ENCODE data around the gene TTC28.

The TTC28 gene

GRCh38 chr22:28053896-28054818 lies 625.5 kb downstream of the TTC28 start:
- no peak for DNase-seq (ENCODE audit: low read depth, low spot score)

- no peak for DNase-seq (ENCODE audit: low read depth, low spot score)
These were observed 626.8 kb downstream of the TTC28 start for GRCh38 chr22:28052825-28053269.

GRCh38 chr22:28051787-28052356 lies 627.8 kb downstream of the TTC28 start:
- DNase-seq (ENCODE audit: low read depth, low spot score) = peak; percentile 85

- no peak for DNase-seq (ENCODE audit: low read depth, low spot score)
These were observed 628.4 kb downstream of the TTC28 start for GRCh38 chr22:28051091-28051786.

- no peak for DNase-seq (ENCODE audit: low read depth, low spot score)
These were observed 631.1 kb downstream of the TTC28 start for GRCh38 chr22:28048529-28048928.

GRCh38 chr22:28047740-28048139 lies 631.9 kb downstream of the TTC28 start:
- no peak for DNase-seq (ENCODE audit: low read depth, low spot score)

- DNase-seq (ENCODE audit: low read depth, low spot score) = no peak
These were observed 633.5 kb downstream of the TTC28 start for GRCh38 chr22:28046100-28046499.

GRCh38 chr22:28044546-28045173 lies 635.0 kb downstream of the TTC28 start:
- no peak for DNase-seq (ENCODE audit: low read depth, low spot score)

GRCh38 chr22:28043266-28043665 lies 636.4 kb downstream of the TTC28 start:
- no peak for DNase-seq (ENCODE audit: low read depth, low spot score)

- DNase-seq (ENCODE audit: low read depth, low spot score) = peak; percentile 68
These were observed 644.8 kb downstream of the TTC28 start for GRCh38 chr22:28034760-28035401.

- no peak for DNase-seq (ENCODE audit: low read depth, low spot score)
These were observed 645.4 kb downstream of the TTC28 start for GRCh38 chr22:28034145-28034759.

GRCh38 chr22:28032861-28033260 lies 646.8 kb downstream of the TTC28 start:
- no peak for DNase-seq (ENCODE audit: low read depth, low spot score)

- DNase-seq (ENCODE audit: low read depth, low spot score) = no peak
These were observed 648.2 kb downstream of the TTC28 start for GRCh38 chr22:28031383-28031922.

- DNase-seq (ENCODE audit: low read depth, low spot score) = no peak
These were observed 649.2 kb downstream of the TTC28 start for GRCh38 chr22:28030473-28030872.

GRCh38 chr22:28029956-28030355 lies 649.7 kb downstream of the TTC28 start:
- no peak for DNase-seq (ENCODE audit: low read depth, low spot score)

GRCh38 chr22:28029201-28029948 lies 650.3 kb downstream of the TTC28 start:
- peak; percentile 89 for DNase-seq (ENCODE audit: low read depth, low spot score)

- peak; percentile 69 for DNase-seq (ENCODE audit: low read depth, low spot score)
These were observed 651.9 kb downstream of the TTC28 start for GRCh38 chr22:28027453-28028448.

GRCh38 chr22:28025866-28026575 lies 653.6 kb downstream of the TTC28 start:
- DNase-seq (ENCODE audit: low read depth, low spot score) = no peak

All from astrocyte of the hippocampus (primary cell).